Renal cortical epithelial cell (primary cell): ENCODE data around the gene EFNA2. TPM values are rescaled to one million over a fixed set of nuclear protein-coding genes. Genes with fewer than 3 reads are reported as not detected.

Experiments used
- DNase-seq: peaks from one replicate; pipeline ENCODE4 v3.0.0-alpha.2; 2011; ENCODE audit warnings: low read depth
- total RNA-seq: library from RNA; depleted of rRNA; stranded (reverse); fragments of >200 nt; gene quantifications from 2 replicates; pipeline ENCODE4 v1.2.3, GENCODE V29; 2014

Gene EFNA2
- total RNA-seq, 1 donor from 2014 or later, result 0.10 TPM

DNA sequence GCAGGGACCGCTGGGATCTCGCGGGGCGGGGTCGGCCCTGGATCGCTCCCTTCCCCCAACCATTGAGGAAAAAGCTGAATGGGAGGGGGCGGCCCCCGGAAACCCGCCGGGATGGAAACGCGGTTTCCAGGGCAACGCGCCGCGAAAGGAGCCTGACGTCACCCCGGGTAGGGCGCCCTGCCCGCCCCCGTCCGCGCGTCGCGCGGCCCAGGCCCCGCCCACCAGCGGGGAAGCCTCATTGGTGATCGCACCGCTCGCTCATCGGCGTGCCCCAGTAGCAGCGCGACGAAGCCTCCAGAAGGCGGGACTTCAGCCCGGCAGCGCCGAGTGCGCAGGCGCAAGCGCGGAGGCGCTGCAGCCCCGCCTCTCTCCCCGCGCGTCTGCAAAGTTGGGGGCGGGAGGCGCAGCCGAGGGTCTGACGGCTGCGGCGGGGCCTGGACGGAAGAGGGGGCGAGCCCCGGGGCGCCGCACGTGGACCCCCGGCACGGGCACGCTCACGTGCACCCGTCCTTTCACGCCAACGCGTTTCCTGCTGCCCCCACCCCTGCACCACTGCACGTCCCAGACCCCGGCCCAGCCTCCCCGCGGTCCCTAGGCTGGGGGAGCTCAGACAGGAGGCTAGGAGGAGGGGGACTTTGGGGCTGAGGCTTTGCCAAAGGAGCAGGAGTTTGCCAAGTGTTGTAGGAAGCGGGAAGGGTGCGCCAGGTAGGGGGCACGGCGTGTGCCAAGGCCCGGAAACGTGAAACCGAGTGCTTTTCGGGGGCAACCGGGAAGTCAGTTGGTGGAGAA lies 24.7 kb upstream of the EFNA2 start:
- peak; percentile 86 for DNase-seq

DNA sequence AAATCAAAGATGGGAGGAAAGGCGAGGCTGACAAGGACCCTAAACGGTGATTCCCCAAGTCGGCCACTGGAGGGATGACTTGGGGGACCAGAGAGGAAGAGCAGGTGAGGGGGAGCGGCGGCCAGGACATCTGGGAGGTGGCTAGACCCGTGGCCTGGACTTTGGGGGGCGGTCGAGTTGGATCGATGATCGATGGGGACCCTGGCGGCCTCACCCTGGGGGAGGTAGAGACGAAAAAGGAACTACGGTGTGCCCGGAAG lies 24.2 kb upstream of the EFNA2 start:
- DNase-seq, result no peak

DNA sequence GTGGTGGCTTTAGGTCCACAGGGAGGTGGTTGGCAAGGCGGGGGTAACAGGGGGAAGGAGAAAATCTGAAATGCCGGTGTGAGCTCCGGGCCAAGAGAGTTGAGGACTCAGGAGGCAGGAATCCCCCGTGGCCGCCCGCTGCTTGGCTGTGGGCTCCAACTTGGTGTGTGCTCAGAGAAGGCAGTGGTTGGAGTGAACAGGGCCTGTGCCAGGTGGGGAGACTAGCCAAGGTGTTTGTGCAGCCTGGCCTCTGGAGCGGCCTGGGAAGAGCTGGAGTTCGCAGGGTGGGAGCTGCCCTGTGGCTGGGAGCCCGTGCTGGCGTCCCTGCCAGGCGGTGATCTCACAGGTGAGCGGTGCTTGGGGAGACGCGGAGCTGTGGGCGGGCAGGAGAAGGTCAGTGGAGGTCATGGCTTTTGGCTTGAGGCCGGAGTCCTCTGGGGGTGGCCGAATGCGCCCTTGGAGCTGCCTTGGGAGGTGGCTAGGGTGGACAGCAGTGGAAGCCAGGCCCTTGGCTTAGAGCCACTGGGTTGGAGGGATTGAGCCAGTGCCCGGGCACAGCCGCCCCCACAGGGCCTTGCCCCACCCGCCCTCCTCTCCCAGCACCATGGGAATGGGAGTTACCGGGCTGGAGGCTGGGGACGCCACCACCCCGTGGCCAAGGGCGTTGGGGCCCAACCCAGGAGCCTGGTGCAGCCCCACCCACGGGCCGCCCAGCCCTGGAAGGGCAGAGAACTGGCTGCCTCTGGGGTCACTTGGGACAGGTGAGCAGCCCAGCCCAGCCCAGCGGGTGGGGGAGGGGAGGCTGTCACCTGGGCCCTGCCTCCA lies 23.7 kb upstream of the EFNA2 start:
- DNase-seq, result peak; percentile 65

DNA sequence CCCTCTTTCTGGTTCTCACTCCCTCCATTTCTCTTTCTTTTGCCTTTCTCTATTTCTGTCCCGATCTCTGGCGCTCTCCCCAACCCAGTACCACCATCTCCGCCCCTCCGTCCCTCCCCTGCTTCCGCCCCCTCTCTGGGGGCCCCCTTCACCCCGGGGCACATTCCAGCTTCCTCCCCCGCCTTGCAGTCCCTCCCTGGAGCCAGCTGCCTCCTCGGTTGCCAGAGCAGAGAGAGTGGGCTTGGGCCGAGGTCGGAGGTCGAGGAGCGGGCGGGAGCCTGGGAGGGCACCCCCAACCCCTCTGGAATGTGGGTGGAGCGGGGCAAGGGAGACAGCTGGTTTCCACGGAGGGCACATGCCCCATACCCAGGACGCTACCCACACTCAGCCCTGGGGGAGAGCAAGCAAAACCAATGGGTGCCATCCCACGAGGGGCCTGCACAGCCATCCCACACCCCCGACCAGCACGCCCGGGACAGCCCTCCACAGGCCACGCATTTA lies 23.0 kb upstream of the EFNA2 start:
- DNase-seq, result no peak

DNA sequence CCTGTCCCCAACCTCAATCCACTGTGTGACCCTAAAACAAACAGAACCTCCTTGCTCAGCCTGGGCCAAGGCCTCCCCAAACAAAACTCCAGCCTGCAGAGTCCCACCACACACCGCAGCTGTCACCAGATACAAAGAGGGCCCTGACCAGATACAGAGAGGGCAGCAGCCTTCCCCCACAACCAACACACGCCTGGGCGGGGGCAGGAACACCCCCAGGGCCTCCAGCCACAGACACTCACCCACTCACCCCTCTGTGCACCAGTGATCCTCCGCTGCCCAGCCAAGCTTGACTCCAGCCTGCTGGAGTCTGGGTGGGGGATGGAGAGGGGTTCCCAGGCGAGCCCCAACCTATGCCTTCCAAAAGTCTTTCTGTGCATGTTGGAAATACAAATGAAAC lies 22.5 kb upstream of the EFNA2 start:
- no peak for DNase-seq

DNA sequence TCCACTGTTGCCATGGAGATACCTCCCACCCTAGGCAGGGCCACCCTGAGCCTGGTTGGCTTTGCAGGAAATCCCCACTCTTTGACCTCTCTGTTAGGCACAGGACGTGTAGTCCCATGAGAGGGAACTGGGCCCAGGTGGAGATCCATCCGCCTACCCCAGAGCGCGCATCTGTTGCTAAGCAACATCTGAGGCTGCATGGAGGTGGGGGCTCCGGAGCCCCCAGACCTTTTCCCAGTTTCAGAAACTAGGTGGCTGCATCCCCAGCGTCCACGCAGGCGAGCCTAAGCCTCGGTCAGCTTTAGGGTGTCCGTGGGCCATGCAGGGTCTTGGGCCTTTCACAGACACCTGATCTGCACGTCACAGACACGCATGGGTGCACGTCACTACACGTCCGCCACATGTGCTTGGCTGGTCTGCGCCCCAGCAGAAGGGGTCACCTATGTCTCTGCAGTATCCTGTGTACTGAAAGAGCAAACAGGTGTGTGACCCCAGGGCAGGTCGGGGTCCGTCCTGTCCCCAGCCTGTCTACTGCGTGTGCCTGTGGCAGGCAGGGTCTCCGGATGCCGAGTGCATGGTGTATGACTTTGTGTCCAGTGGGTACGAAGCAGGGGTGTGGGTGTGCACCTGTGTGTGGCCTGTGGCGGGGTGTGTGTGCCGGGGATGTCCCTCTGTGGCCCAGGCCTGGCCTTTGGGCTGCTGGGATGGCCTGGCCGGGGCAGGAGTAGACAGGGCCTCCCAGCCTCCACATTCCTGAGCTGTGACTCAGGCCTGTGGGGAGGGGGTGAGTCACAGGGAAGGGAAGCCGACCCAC lies 20.7 kb upstream of the EFNA2 start:
- DNase-seq, result peak; percentile 72

DNA sequence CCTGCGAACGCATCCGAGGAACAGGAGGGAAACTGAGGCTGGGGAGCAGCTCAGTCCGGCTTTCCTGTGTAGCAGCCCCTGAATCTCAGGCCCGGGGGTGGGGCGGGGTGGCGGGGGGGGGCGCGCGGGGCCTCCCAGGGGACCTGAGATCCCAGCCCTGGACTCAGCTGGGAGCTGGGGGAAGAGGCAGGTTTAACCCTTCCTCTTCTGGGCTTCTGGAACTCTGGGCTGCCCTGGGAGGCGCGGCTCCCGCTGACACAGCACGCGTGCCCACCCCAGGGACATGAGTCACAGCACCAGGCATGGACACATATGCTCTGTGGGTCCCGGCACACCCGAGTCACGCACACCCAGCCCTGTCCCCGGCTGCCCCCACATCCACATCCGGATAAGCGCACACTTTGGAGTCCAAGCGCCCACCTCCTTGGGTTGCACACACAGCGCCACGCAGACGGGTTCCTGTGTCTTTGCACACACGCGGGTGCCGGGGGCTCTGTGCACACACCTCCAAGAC lies 20.0 kb upstream of the EFNA2 start:
- no peak for DNase-seq

DNA sequence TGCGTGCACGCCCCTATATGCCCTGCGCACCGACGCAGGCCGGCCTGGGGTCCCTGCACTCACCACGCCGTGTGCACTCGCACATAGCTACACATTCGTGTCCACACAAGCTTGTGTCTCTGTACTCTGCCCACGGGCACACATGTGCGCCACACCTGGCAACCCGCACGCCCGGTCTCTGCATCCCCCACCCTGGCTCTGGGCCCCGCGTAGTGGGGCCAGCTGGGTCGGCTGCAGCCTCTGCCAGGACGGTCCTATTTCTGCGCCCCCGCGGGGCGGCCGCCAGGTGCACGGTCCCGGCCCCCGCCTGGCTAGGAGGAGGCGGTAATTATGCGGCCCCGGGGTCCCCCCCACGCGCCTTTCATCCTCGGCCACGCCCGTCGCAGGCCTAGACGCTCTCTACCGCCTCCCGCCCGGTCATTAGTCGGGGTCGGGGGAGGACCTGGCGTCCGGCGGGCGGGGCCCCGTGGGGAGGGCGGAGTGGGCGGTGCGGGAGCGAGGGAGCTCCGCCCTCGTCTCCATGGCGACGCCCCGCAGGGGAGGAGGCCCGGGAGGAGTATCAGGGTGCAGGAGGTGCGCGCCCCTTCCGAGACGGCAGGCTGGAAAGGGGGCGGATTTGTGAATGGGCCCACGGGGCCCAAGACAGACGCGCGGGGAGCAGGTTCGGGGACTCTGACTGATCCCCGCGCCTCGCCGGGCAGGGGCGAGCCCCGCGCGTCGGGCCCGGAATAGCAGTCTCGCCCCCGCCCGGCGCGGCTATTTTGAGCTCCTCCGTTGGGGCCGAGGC lies 19.4 kb upstream of the EFNA2 start:
- no peak for DNase-seq

DNA sequence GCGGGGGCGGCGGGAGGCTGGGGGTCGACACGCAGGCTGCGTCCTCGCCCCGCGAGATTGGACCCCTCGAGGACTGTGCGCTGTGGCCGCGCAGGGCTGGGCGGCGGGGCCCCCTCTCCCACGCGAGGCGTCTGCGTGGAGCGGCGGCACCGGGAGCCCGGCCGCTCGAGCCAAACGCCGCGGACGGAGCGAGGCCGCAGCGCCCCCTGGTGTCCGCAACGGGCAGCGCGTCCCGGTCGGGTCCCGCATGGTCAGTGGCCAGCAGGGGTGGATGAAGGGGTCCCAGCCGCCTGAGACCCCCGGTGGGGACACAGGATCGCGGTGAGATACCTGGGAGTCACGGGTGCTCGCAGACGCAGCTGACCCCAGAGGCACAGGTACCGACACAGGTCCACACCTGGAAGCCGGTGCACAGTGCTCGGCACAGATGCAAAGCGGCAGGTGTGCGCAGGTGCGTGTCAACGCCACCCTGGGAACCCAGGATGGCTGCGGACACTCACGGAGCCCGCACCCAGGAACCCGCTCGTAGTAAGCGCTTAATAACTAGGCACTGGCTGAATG lies 18.7 kb upstream of the EFNA2 start:
- no peak for DNase-seq

DNA sequence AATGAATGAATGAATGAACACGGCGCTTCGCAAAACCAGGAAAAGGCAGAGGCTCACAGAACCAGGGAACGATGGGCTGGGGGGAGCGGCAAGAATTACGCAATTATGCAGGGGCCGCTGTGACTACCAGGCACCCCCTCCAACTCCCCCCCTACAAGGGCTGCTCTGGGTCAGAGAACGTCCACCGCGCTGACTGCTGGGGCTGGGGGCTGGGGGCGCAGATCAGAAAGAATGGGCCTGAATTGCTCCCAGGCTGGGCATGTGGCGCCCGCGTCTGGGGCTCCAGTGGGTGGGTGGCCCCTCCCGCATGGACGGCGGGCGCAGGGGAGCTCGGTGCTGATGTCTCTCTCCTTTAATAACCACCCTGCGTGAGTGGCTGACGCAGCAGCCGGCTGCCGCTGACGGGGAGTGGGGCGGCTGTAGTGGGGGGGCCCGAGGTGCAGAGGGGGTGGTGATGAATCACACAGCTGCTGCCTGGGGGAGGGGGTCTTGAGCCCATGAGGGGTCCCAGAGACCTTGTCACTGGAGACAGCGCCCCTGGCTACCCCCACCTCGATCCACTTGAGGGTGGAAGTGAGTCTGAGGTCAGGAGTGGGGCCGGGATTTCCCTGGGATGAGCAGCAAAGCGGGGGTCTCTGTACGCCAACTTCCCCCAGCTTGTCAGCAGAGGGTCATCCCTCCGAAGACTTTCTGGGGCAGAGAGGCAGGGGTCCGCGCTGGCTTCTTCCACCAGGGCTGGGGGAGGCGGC lies 18.0 kb upstream of the EFNA2 start:
- DNase-seq, result no peak

DNA sequence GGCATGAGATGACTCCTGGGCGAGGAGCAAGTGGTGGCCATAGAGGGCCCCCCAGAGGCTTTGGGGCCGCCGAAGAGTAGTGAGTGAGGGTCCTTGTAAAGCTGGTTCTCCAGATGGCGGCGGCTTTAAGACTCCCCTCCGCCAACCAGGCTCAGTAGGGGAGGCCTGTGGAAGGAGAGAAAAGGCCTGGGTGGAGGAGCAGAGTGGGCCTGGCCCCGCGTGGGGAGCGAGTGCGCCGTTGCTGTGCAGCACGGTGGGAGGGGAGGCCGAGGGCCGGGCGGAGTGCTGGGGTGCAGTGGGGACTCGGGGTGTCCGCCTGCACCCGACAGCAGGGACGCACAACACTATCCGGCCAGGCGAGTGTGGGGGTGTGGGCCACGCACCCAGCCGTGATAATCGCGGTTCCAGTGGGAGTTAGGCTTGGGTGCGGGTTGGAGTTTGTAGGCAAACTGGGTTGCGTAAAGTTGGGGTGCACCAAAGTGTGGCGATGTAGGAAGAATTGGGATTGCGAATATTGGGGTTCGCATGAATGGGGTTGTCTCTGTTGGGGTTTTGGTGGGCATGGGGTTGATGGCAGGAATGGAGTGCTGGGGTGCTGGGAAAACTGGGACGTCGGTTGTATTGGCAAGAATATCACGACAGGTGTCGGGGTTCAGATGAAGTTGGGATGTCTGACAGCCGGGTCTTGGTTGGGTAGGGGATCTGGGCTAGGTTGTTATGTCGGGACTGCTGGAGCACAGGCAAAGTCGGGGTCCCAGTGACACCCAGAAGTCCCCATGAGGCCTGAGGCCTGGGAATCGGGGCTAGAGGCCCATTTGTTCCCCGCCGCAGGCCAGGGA lies 17.2 kb upstream of the EFNA2 start:
- DNase-seq, result no peak

DNA sequence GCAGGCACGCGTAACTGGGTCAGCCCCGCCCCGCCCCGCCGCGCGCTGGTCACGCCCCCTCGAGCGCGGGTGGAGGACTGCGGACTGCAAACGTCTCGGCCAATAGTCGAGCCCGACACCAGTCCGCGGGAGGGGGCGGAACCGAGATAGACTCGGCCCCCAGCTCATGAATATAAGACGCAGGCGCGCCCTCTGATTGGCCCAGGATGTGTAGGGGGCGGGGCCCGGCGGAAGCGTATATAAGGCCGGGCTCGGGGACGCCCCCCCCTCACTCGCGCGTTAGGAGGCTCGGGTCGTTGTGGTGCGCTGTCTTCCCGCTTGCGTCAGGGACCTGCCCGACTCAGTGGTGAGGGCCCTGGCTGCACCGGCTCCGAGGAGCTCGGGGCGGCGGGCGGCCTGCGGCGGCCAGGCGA lies 16.6 kb upstream of the EFNA2 start, which contains the start of gene CIRBP:
Gene CIRBP (plus strand): TSS at position 268 of the 413 bp plus-strand sequence. CDS start 1,602 bp downstream, outside the sequence.
- peak; percentile 94 for DNase-seq

DNA sequence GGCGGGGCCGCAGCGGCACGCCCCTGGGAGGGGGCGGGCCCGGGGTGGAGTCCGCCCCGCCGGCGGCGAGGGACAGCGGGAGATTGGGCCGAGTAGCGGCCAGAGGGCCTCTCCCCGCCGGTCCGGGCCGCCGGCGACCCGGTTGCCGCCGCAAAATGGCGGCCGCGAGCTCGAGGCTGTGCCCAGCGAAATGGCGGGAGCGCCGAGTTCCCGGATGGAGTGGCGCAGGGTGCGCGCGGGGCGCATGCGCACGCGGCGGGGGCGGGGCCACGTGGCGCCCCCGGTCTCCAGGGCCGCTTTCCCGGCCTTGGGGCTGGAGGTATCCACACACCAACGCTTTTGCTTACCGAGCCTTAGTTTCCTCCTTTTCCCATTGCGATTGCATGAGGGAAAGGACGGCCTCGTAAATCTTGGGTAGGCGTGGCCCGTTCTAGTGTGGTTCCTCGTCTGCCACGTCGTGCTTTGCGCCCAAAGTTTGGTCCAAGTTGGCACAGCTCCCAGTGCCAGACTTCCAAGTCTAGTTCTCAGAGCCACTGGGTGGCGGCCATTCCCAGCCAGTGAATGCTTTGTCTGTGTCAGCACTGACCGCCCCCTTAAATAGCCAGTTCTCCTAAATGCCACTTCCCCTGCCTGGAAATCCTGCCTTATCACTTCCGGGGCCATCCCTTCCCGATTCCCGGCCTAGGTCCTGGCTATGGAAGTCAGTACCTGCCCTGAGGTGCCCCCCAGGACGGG lies 16.0 kb upstream of the EFNA2 start:
- peak; percentile 78 for DNase-seq

DNA sequence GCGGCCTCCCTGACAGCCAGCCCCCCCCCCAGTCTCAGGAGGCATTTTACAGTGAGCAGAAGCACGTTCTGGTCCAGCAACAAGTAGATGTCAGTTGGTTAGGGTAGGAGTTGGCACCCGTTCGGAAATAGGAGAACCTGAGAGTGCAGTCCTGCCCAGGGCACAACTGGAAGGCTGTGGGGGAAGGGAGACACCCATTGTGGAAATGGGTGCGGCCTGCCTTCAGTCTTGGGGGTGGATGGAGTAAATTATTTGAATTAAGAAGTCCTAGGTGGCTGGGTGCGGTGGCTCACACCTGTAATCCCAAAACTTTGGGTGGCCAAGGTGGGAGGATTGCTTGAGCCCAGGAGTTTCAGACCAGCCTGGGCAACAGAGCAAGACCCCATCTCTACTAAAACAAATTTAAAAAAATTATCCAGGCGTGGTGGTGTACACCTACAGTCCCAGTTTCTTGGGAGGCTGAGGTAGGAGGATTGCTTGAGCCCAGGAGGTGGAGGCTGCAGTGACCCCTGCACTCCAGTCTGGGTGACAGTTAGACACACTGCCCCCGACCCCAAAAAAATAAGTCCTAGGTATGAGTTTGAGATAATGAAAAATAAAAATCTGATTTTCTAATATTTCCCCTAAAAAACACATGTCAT lies 15.3 kb upstream of the EFNA2 start:
- DNase-seq, result peak; percentile 29

DNA sequence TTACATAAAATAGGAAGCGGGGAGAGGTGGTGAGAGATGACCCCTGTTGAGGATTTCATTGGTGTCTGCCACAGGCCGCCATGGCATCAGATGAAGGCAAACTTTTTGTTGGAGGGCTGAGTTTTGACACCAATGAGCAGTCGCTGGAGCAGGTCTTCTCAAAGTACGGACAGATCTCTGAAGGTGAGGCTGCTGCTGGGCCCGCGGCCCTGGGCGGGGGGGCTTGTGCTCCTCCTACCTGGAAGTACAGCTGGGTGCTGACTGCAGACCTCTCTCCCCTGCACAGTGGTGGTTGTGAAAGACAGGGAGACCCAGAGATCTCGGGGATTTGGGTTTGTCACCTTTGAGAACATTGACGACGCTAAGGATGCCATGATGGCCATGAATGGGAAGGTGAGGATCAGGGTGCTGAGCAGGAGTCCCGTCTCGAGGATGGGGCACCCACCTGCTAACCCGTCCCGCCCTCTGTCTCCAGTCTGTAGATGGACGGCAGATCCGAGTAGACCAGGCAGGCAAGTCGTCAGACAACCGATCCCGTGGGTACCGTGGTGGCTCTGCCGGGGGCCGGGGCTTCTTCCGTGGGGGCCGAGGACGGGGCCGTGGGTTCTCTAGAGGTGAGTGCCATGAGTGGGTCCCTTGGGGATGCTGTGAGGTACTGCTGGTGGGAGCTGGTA lies 14.7 kb upstream of the EFNA2 start:
- DNase-seq, result no peak

DNA sequence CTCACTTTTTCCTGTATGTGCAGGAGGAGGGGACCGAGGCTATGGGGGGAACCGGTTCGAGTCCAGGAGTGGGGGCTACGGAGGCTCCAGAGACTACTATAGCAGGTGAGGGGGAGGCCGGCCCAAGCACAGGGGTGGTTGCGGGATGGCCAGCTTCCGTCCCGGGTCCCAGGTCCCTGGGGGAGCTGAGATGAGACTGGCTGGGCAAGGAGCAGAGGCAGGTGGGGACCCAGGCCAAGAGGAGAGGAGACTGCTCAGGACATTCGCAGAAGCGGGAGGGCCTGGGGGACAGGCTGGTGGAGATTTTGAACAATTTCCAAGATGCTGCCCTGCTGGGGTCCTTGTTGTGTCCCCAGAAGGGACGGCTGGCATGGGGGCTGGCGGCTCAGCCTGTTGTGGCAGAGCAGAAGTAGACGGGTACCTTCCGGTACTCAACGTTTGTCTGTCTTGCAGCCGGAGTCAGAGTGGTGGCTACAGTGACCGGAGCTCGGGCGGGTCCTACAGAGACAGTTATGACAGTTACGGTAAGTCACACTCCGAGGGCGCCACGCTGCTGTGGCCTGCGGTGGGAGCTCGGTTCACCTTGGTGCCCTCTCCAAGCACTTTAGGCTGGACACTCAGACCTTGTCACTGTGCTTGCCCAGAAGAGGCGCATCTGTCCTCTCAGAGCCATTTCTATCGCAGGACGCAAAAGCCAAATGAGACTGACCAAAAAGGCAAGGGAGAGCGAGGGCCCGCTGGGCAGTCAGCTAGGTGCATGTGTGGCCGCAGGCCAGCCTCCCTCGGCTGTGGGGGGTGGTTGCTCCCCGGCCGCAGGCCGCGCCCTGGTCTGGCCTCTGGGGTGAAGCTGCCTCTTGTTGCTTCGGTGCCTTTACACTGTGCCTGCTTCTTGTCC lies 13.9 kb upstream of the EFNA2 start:
- DNase-seq, result no peak
